C4-2B (cell line): Measurements from ENCODE around the gene FOLR2.

ENCODE experiments used
- H3K27ac ChIP-seq: fragments of 450-650 bp; 2 replicates; pipeline ENCODE4 v1.5.1; 2017
- CTCF ChIP-seq: fragments of 450-650 bp; conservative IDR thresholded peaks from 2 replicates; pipeline ENCODE4 v1.5.1; 2017; ENCODE audit warnings: mild to moderate bottlenecking
- ZFX ChIP-seq: fragments of 450-650 bp; IDR thresholded peaks from 2 replicates; pipeline ENCODE4 v1.6.1; 2017

FOLR2 gene

GRCh38 chr11:72226701-72227100, 10.1 kb downstream of the FOLR2 start:
- H3K27ac ChIP-seq = no peak overlapping the region
- TF ChIP-seq CTCF (no peak), ZFX (no peak)

- H3K27ac ChIP-seq = no peak overlapping the region
Observed at GRCh38 chr11:72227316-72228228, 11.0 kb downstream of the FOLR2 start.

GRCh38 chr11:72228229-72228843, 11.7 kb downstream of the FOLR2 start:
- TF ChIP-seq CTCF (no peak), ZFX (no peak)
- no peak overlapping the region for H3K27ac ChIP-seq

More at GRCh38 chr11:72227316-72228228, 11.0 kb downstream of the FOLR2 start:
- TF ChIP-seq ZFX (no peak), CTCF (no peak)

GRCh38 chr11:72228844-72229231, 12.2 kb downstream of the FOLR2 start:
- no peak overlapping the region for H3K27ac ChIP-seq
- TF ChIP-seq CTCF (no peak), ZFX (no peak)

GRCh38 chr11:72229336-72229924, 12.8 kb downstream of the FOLR2 start:
- H3K27ac ChIP-seq = no peak overlapping the region
- TF ChIP-seq CTCF (no peak), ZFX (no peak)

- no peak for TF ChIP-seq ZFX
- no peak for TF ChIP-seq CTCF
- H3K27ac ChIP-seq = no peak overlapping the region
Observed at GRCh38 chr11:72229925-72230763, 13.6 kb downstream of the FOLR2 start.
